Osteocyte (in vitro differentiated cells): ENCODE results near the gene CTNNBIP1. TPM values are rescaled to one million over a fixed set of nuclear protein-coding genes. Genes with fewer than 3 reads are reported as not detected.
A peak's percentile ranks its signal among the peaks of the same experiment; 100 is the strongest.

Source experiments
- DNase-seq: peaks from one replicate; pipeline ENCODE4 v3.0.0; 2021; ENCODE audit warnings: mixed read lengths; ENCODE audit not compliant: unreplicated experiment; ENCODE audit errors: extremely low spot score
- H3K27ac Mint-ChIP-seq: one replicate; pipeline ENCODE4 v1.8.0; 2021; ENCODE audit warnings: mild to moderate bottlenecking, mixed read lengths; ENCODE audit not compliant: unreplicated experiment
- H3K27me3 Mint-ChIP-seq: one replicate; pipeline ENCODE4 v1.8.0; 2021; ENCODE audit warnings: mixed read lengths; ENCODE audit not compliant: unreplicated experiment
- H3K36me3 Mint-ChIP-seq: one replicate; pipeline ENCODE4 v1.8.0; 2021; ENCODE audit warnings: mixed read lengths; ENCODE audit not compliant: unreplicated experiment
- H3K4me1 Mint-ChIP-seq: one replicate; pipeline ENCODE4 v1.8.0; 2021; ENCODE audit warnings: mixed read lengths; ENCODE audit not compliant: unreplicated experiment
- H3K4me3 Mint-ChIP-seq: one replicate; pipeline ENCODE4 v1.8.0; 2021; ENCODE audit warnings: mild to moderate bottlenecking, moderate library complexity, mixed read lengths; ENCODE audit not compliant: unreplicated experiment
- H3K9me3 Mint-ChIP-seq: one replicate; pipeline ENCODE4 v1.8.0; 2021; ENCODE audit warnings: mixed read lengths; ENCODE audit not compliant: unreplicated experiment
- CTCF ChIP-seq: fragments of 200-600 bp; sonication (generic); IDR thresholded peaks from 2 replicates; pipeline ENCODE4 v1.5.0; 2021; ENCODE audit warnings: antibody characterized with exemption, mild to moderate bottlenecking, moderate library complexity
- total RNA-seq: library from RNA; stranded (reverse); gene quantifications from 2 replicates; pipeline ENCODE4 v1.2.1, GENCODE V29; 2021

CTNNBIP1 gene
- total RNA-seq, 1 donor from 2014 or later, result 27.6 TPM

- DNase-seq, result no peak
- Mint-ChIP-seq H3K9me3 (no peaks in the 10 kb centered on the region), H3K27me3 (no peaks in the 10 kb centered on the region), H3K27ac (peak overlapping the region; percentile 31), H3K4me1 (peaks cover 14% of the 10 kb centered on the region), H3K36me3 (no peaks in the 10 kb centered on the region), H3K4me3 (no peak overlapping the region)
- no peak for TF ChIP-seq CTCF
These were observed 74.1 kb downstream of the CTNNBIP1 start for GRCh38 chr1:9835758-9836631.

GRCh38 chr1:9835404-9835757, 74.7 kb downstream of the CTNNBIP1 start:
- DNase-seq, result no peak

GRCh38 chr1:9833632-9834031, 76.4 kb downstream of the CTNNBIP1 start:
- DNase-seq, result no peak
- Mint-ChIP-seq H3K27ac (no peak overlapping the region), H3K9me3 (no peaks in the 10 kb centered on the region), H3K4me1 (peaks cover 13% of the 10 kb centered on the region), H3K36me3 (no peaks in the 10 kb centered on the region), H3K4me3 (no peak overlapping the region), H3K27me3 (no peaks in the 10 kb centered on the region)
- no peak for TF ChIP-seq CTCF

More at GRCh38 chr1:9835404-9835757, 74.7 kb downstream of the CTNNBIP1 start:
- TF ChIP-seq CTCF, result no peak
- no peak overlapping the region for H3K4me3 Mint-ChIP-seq
- no peaks in the 10 kb centered on the region for H3K9me3 Mint-ChIP-seq
- peaks cover 13% of the 10 kb centered on the region for H3K4me1 Mint-ChIP-seq
- no peaks in the 10 kb centered on the region for H3K27me3 Mint-ChIP-seq
- no peaks in the 10 kb centered on the region for H3K36me3 Mint-ChIP-seq
- H3K27ac Mint-ChIP-seq, result peak overlapping the region; percentile 27

- DNase-seq, result no peak
- TF ChIP-seq CTCF, result peak; percentile 35
- Mint-ChIP-seq H3K9me3 (no peaks in the 10 kb centered on the region), H3K4me3 (no peak overlapping the region), H3K4me1 (peaks cover 24% of the 10 kb centered on the region), H3K27ac (no peak overlapping the region), H3K27me3 (no peaks in the 10 kb centered on the region), H3K36me3 (no peaks in the 10 kb centered on the region)
These were observed 82.4 kb downstream of the CTNNBIP1 start for GRCh38 chr1:9827558-9828185.

GRCh38 chr1:9826616-9827015, 83.5 kb downstream of the CTNNBIP1 start:
- Mint-ChIP-seq H3K27me3 (no peaks in the 10 kb centered on the region), H3K4me3 (no peak overlapping the region), H3K27ac (peak overlapping the region; percentile 21), H3K9me3 (no peaks in the 10 kb centered on the region), H3K36me3 (no peaks in the 10 kb centered on the region), H3K4me1 (peaks cover 34% of the 10 kb centered on the region)
- TF ChIP-seq CTCF, result no peak
- DNase-seq, result no peak
